ENCODE data around the gene MVB12B. TPM values are rescaled to one million over a fixed set of nuclear protein-coding genes. Genes with fewer than 3 reads are reported as not detected.

Gene MVB12B
- total RNA-seq, 1 donor from 2014 or later: 7.2 TPM

GRCh38 chr9:126408004-126408403 is 81.4 kb downstream of the MVB12B start:
- DNase-seq: no peak

DNA sequence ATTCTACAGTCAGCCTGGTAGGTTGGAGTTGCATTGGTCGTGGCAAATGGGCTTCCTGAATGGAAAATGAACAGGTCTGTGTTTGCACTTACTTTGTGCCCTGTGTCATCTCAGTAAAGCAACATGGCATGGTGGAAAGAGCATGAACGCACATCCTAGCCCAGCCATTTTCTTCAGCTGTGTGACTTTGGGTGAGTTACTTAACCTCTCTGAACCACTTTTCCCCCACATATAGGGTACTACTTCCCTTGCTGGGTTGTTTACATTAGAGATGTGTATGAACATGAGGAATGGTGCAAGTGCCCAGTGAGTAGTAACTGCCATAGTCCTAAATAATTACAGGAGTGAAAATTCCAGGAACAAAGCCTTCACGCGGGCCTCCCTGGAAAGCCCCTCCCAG is 83.6 kb downstream of the MVB12B start:
- DNase-seq: no peak

DNA sequence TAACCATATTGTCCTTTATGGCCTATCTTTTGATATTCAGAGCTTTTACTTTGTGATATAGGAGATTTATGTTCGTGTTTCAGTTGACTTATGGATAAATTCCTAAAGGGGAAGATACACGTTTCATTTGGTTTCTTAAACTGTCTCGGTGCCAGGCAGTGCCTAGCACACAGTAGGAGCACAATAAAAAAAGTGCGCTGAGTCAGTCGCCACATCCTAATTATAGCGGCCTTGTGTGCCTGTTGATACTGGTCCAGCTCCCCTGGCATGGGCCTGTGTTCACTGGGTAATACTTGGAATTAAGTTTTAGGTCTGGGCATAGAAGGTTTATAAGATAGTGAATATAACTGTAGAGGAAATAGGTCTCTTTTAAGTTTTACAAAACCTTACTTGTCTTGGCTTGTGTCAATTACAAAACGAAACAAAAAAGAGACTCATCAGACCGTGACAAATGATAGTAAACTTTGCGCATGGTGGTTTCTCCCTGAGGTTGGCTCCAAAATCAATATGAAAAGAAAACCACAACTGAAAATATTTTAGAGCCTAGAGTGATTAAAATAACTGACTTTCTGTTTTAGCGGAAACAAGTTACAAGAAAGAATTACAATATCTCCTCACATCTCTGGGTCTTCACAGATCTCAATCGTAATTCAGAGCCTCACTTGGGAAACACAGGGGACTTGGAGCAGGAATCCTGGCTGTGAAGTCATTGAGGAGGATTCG is 84.8 kb downstream of the MVB12B start:
- peak; percentile 7 for DNase-seq

- DNase-seq: no peak
These were observed 85.3 kb downstream of the MVB12B start for GRCh38 chr9:126411948-126412284.

DNA sequence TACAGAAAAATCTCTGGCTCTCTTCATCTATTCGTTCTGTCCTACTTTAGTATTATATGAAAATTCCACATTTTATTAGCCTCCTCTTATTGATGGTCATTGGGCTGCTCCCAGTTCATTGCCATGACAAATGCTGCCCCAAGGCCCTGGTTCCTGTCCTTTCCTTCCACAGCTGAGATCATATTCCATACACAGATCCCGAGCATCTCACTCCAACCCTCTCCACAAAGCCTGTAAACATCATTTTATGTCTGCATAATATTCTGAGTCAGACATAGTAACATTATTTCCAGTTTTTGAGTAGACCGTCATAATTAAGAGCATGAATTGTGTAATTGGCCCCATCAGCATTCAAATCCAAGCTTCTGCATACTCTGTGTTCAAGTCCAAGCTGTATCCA is 86.3 kb downstream of the MVB12B start:
- DNase-seq: no peak

DNA sequence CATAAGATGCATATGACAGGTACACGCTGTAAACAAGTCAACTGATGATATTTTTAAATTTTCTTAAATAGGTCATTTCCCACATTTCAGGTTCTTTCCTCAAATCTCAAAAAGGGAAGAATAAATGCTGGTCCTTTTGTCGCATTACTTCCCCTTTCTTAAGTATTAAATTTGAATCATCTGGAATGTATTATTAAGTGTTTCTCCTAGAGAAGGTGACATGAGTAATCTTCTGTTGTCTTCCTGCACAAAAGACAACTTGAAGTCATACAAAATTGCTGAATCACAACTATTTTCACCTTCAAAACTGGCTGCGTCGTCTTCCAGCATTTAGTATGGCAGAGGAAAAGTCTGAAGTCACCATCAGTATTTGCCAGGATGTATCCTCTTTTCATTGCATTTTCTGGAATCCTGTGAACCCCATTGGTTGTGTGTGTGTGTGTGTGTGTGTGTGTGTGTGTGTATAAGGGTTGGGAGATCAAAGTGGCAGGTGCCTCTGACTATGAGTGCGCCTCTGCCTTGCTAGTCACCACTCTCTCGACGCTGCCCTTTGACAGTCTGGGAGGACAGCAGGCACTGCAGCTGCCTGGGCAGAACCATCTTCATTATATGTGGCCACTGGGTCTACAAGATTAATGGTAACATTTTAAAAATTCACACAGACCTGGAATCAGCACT is 86.9 kb downstream of the MVB12B start:
- no peak for DNase-seq

DNA sequence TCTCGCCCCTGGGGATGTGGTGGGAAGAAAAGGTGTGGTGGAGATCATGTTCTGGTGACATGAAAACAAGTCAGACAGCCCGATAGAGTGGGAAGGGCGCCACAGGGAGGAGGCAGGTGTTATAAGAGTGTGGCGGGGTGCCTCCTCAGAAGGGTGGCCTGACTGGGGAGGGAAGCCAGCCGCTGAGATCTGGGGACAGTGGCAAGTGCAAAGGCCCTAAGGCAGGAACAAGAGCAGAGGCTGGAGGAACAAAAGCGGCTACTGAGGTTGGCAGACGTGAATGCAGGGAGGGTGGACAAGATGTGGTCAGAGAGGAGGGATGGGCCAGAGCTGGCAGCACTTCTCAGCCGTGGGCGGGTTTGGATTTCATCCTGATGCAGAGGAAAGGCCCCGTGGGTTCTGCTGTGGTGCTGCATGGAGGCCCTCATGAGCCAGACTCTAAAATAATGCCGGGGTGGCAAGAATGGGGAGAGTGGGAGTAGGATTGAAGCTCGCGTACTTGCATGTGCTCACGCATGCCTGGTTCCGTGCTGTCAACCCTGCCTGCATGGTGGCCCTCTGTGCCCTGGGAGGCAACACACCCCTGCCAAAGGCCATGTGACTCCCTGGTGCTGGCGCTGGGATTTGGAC is 89.2 kb downstream of the MVB12B start:
- no peak for DNase-seq

DNA sequence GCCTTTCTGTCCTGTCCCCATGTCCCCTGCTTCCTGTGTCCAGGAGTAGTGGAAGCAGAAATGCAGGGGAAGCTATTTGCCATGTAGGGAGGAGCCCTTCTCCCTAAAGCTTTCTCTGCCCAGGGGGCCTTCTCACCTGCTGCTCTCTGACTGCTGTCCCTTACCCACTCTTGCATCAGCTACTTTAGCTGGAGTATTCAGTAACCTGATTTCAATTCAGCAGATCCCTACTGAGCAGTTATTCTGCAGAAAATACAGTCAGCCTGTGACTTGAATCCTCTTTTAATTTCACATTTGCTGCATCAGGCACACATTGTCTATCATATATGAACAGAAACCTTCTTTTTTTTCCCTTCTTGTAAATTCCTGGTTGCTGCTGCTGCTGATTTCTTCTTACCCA is 90.4 kb downstream of the MVB12B start:
- DNase-seq: no peak

GRCh38 chr9:126417684-126418083 is 91.1 kb downstream of the MVB12B start:
- DNase-seq: no peak

DNA sequence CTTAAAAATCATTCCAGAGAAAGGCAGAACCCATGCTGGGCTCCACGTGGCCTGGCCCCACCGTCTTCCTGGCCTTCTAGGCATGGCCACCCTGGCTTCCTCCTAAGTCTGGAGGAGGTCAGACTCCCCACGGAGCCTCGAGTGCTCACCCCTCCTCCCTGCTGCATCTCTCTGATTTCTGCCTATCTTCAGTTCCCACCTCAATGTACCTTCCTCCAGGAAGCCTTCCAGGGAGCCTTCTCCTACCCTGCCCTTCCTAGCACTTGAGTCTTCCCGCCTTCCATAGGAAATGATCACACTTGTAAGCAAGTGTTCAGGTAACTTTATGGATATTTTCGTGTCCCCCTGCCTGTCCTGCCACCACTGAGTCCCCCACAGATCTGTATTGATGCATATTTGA is 92.0 kb downstream of the MVB12B start:
- no peak for DNase-seq

DNA sequence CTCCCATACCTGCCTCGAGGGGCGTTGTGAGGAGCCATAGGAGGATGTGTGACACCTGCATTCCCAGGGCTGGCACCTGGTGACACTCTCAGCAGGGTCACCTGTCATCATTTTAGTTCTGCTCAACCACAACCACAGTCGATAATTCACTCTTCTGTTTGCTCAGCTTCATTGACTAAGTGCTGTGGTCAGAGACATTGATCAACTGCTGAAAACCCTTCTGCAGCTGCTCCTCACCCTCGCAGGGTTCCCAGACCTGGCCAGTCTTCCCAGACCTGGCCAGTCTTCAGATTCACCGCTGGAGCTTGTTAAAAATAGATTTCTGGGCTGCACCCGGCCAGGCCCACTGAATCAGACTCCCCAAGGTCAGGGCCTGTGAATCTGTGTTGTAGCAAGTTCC is 92.8 kb downstream of the MVB12B start:
- no peak for DNase-seq

DNA sequence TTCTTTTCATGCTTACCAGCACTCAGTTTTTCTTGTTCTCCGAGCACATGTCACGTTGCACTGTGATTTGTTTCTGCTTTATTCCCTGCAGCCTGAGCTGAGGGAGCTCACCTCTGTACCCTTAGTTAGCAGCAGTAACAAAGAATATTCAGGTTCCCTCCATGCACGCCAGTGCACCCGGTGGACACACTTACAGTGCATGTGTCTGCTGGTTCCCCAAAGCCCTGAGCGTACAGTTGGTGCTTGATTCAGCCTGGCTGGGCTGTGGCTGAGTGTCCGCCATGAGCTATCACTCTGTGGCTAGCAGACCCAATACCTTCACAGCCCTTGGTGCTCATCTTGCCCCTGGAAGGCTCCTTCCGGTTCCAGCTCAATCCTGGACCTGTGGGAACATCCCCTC is 93.5 kb downstream of the MVB12B start:
- DNase-seq: no peak

- DNase-seq: no peak
These were observed 94.3 kb downstream of the MVB12B start for GRCh38 chr9:126420643-126421564.

DNA sequence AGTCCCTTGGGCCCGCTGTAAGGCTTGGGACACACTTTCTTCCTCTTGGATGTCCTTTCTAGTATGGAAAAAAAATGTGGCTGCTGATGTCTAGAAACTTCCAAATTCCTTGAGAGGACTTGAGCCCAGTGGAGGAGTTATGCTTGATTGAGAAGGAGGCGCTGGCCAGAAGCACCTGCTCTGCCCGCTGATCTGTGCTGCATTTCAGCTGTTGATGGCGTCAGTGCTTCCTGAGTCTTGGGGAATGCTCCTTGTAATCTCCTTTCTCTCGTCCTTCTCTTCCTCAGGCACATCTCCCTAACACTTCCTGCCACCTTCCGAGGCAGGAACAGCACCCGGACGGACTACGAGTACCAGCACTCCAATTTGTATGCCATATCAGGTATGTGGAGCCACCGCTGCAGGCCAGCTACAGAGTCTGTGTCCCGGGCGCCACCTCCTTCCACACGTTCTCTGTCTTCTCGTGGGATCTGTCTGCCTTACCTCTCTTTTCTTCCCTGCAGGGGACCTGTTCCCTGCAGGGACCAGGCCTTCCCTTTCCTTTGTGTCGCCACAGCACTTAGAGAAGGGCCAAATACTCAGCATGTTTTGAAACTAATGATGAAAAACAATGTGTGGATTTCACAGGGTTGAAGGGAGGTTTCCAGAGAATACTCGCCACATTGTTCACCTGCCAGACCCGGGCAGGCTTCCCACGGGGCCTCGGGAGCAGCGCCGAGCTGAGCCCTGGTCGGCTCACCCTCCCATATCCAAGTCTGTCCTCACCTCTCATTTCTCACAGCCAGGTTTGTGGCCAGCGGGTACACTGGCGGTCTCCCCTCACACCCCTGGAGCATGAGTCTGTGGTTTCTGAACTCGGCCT is 95.2 kb downstream of the MVB12B start:
- no peak for DNase-seq

DNA sequence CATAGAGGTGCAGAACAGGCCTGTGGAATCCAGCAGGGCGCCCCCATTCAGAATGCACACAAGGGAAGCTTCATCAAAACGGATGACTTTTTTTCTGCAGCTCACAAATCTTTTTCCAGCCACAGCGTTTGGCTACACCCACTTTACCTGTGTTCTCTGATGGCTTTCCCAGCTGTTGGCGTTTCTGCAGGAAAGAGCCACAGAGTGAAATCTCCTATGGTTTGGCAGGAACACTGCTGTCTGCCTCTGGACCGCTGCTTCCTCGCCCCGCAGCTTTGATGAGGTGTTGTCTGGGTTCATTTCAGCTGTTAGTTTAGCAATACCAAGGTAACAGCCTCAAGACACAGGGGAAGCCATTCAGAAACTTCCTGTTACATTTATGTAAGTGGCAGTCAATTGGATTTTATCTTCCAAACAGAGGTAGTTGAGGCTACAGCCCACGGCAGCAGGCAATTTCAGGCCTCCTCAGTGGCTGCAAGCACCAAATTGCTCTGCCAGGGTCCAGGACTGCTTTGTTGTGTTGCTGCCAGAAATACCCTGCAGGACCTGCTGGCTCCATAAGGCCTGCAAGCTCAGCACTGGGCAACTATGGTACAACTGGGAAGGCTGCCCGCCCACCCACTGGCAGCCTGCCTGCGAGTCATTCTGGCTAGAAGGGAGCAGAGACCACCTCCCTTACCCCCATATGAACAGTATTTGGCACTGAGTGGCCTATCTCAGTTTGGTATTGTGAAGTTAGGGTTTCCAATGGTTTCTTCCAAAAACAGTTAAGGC is 96.7 kb downstream of the MVB12B start:
- DNase-seq: no peak

DNA sequence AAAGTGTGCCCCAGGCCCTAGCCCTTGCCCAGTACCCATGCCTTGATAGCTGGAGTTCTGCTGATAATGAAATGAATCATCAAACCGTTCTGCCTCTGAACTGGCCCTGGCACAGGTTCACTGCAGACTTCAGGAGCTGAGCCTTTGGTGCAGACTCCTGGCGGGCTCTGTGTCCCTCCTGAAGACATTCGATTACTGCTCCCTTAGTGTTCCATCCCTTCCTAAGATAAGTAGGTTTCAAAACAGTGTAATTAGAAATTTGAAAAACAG is 97.2 kb downstream of the MVB12B start:
- no peak for DNase-seq

- no peak for DNase-seq
These were observed 97.9 kb downstream of the MVB12B start for GRCh38 chr9:126424511-126424910.

GRCh38 chr9:126428534-126429175 is 102.0 kb downstream of the MVB12B start:
- no peak for DNase-seq

GRCh38 chr9:126429190-126429589 is 102.6 kb downstream of the MVB12B start:
- no peak for DNase-seq

GRCh38 chr9:126430124-126430523 is 103.5 kb downstream of the MVB12B start:
- DNase-seq: no peak
